ENCODE data around the gene OLIG2.
A peak's percentile ranks its signal among the peaks of the same experiment; 100 is the strongest.

Gene OLIG2

DNA sequence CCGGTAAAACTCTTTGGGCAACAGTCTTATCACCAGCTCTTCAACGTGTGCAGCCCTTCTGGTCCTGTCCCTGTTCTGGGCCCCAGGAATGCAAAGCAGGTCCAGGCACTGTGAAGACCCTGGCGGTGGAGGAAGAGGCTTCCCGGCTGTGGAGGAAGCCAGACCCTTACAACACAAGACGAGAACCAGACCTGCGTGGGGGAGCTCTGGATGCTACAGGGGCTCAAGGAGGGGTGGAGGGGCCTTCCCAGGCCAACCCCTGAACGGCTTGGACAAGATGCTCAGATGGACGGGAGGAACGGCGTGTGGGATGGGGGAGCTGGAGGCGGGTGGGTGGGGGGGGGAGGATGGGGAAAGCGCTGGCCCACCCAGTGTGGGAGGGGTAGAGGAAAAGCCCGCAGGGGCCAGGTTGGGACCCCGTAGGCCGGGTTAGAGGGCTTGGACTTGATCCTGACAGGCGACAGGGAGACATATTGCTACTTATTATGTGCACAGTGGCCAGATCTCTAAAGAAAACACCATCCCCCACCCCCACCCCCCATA, 5.1 kb upstream of the OLIG2 start:
- no peak for DNase-seq

DNA sequence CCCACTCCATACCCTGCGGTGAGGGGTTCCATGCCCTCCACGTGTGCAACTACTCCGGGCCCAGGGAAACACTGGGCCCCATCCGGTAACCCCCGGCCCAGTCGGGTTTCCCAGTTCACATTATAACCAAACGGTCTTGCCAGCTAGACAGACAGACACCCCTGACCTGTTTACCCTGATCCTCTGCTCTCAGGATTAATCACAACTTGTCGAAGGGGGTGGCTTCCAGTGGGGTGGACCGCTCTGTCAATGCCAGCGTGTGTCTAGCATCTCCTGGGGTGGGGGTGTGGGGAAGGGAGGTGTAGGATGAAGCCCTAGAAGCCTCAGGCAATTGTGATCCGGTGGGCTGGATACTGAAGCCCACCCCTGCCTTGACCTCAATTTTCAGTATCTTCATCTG, 4.6 kb upstream of the OLIG2 start:
- DNase-seq: no peak

DNA sequence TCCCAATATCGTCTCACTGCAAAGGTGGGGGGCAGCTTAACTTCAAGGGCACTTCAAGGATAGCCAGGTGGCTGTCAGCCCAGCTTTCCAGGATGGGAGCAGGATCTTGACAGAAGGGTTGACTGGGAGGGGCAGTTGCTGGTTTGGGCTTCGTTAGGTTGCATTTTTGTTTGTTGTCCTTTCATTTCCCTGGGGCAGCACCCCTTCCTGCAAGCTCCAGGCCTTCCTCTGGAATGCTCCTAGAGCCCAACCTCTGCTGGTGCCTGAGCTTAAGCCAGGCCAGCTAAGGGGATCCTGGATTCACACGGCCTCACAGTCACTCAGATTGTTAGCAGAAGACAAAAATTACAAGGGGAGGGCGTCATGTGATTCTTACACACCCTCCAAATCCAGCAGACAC, 4.1 kb upstream of the OLIG2 start:
- no peak for DNase-seq

DNA sequence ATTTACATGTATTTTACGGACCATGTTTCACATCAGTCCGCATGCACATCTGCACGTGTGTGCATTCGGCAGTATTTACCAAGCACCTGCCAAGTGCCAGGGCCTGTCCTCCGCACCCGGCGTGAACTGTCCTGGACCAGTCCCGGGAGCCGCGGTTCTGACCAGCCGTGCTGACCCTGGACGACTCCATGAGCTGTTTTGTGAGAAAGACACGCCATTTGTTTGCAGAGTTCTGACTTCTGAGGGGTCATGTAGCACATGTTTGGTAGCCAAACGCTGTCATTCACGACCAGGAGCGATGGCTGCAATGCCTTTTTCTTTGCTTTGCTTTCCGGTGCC, 3.3 kb upstream of the OLIG2 start:
- DNase-seq: no peak

DNA sequence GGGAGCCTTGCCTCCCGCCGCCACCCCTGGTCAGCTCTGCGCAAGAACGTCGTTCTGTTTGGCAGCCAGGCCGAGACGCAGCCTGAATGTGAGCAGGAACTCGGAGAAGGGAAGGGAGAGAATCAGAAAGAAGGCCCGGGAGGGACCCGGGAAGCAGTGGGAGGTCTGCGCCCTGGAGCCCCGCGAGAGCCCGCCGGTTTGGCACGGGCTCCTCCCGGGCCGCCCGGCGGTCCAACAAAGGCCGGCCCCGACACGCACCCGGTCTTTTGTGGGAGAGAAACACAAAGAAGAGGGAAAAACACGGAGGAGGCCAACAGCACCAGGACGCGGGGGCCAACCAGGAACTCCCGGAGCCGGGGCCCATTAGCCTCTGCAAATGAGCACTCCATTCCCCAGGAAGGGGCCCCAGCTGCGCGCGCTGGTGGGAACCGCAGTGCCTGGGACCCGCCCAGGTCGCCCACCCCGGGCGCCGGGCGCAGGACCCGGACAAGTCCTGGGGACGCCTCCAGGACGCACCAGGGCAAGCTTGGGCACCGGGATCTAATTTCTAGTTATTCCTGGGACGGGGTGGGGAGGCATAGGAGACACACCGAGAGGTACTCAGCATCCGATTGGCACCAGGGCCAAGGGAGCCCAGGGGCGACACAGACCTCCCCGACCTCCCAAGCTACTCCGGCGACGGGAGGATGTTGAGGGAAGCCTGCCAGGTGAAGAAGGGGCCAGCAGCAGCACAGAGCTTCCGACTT, 2.7 kb upstream of the OLIG2 start:
- no peak for DNase-seq

DNA sequence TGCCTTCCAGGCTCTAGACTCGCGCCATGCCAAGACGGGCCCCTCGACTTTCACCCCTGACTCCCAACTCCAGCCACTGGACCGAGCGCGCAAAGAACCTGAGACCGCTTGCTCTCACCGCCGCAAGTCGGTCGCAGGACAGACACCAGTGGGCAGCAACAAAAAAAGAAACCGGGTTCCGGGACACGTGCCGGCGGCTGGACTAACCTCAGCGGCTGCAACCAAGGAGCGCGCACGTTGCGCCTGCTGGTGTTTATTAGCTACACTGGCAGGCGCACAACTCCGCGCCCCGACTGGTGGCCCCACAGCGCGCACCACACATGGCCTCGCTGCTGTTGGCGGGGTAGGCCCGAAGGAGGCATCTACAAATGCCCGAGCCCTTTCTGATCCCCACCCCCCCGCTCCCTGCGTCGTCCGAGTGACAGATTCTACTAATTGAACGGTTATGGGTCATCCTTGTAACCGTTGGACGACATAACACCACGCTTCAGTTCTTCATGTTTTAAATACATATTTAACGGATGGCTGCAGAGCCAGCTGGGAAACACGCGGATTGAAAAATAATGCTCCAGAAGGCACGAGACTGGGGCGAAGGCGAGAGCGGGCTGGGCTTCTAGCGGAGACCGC, 2.0 kb upstream of the OLIG2 start:
- DNase-seq: no peak

DNA sequence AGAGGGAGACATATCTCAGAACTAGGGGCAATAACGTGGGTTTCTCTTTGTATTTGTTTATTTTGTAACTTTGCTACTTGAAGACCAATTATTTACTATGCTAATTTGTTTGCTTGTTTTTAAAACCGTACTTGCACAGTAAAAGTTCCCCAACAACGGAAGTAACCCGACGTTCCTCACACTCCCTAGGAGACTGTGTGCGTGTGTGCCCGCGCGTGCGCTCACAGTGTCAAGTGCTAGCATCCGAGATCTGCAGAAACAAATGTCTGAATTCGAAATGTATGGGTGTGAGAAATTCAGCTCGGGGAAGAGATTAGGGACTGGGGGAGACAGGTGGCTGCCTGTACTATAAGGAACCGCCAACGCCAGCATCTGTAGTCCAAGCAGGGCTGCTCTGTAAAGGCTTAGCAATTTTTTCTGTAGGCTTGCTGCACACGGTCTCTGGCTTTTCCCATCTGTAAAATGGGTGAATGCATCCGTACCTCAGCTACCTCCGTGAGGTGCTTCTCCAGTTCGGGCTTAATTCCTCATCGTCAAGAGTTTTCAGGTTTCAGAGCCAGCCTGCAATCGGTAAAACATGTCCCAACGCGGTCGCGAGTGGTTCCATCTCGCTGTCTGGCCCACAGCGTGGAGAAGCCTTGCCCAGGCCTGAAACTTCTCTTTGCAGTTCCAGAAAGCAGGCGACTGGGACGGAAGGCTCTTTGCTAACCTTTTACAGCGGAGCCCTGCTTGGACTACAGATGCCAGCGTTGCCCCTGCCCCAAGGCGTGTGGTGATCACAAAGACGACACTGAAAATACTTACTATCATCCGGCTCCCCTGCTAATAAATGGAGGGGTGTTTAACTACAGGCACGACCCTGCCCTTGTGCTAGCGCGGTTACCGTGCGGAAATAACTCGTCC, 1.3 kb upstream of the OLIG2 start:
- DNase-seq: no peak

DNA sequence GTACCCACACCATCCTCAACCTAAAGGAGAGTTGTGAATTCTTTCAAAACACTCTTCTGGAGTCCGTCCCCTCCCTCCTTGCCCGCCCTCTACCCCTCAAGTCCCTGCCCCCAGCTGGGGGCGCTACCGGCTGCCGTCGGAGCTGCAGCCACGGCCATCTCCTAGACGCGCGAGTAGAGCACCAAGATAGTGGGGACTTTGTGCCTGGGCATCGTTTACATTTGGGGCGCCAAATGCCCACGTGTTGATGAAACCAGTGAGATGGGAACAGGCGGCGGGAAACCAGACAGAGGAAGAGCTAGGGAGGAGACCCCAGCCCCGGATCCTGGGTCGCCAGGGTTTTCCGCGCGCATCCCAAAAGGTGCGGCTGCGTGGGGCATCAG, 638 bp upstream of the OLIG2 start:
- DNase-seq: no peak

DNA sequence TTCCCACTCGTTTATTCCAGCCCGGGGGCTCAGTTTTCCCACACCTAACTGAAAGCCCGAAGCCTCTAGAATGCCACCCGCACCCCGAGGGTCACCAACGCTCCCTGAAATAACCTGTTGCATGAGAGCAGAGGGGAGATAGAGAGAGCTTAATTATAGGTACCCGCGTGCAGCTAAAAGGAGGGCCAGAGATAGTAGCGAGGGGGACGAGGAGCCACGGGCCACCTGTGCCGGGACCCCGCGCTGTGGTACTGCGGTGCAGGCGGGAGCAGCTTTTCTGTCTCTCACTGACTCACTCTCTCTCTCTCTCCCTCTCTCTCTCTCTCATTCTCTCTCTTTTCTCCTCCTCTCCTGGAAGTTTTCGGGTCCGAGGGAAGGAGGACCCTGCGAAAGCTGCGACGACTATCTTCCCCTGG, 716 bp downstream of the OLIG2 start:
- DNase-seq: no peak

DNA sequence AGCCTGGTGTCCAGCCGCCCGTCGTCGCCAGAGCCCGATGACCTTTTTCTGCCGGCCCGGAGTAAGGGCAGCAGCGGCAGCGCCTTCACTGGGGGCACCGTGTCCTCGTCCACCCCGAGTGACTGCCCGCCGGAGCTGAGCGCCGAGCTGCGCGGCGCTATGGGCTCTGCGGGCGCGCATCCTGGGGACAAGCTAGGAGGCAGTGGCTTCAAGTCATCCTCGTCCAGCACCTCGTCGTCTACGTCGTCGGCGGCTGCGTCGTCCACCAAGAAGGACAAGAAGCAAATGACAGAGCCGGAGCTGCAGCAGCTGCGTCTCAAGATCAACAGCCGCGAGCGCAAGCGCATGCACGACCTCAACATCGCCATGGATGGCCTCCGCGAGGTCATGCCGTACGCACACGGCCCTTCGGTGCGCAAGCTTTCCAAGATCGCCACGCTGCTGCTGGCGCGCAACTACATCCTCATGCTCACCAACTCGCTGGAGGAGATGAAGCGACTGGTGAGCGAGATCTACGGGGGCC, 1.2 kb downstream of the OLIG2 start:
- no peak for DNase-seq

DNA sequence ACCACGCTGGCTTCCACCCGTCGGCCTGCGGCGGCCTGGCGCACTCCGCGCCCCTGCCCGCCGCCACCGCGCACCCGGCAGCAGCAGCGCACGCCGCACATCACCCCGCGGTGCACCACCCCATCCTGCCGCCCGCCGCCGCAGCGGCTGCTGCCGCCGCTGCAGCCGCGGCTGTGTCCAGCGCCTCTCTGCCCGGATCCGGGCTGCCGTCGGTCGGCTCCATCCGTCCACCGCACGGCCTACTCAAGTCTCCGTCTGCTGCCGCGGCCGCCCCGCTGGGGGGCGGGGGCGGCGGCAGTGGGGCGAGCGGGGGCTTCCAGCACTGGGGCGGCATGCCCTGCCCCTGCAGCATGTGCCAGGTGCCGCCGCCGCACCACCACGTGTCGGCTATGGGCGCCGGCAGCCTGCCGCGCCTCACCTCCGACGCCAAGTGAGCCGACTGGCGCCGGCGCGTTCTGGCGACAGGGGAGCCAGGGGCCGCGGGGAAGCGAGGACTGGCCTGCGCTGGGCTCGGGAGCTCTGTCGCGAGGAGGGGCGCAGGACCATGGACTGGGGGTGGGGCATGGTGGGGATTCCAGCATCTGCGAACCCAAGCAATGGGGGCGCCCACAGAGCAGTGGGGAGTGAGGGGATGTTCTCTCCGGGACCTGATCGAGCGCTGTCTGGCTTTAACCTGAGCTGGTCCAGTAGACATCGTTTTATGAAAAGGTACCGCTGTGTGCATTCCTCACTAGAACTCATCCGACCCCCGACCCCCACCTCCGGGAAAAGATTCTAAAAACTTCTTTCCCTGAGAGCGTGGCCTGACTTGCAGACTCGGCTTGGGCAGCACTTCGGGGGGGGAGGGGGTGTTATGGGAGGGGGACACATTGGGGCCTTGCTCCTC, 1.9 kb downstream of the OLIG2 start:
- no peak for DNase-seq

DNA sequence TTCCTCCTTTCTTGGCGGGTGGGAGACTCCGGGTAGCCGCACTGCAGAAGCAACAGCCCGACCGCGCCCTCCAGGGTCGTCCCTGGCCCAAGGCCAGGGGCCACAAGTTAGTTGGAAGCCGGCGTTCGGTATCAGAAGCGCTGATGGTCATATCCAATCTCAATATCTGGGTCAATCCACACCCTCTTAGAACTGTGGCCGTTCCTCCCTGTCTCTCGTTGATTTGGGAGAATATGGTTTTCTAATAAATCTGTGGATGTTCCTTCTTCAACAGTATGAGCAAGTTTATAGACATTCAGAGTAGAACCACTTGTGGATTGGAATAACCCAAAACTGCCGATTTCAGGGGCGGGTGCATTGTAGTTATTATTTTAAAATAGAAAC, 2.5 kb downstream of the OLIG2 start:
- DNase-seq: no peak

DNA sequence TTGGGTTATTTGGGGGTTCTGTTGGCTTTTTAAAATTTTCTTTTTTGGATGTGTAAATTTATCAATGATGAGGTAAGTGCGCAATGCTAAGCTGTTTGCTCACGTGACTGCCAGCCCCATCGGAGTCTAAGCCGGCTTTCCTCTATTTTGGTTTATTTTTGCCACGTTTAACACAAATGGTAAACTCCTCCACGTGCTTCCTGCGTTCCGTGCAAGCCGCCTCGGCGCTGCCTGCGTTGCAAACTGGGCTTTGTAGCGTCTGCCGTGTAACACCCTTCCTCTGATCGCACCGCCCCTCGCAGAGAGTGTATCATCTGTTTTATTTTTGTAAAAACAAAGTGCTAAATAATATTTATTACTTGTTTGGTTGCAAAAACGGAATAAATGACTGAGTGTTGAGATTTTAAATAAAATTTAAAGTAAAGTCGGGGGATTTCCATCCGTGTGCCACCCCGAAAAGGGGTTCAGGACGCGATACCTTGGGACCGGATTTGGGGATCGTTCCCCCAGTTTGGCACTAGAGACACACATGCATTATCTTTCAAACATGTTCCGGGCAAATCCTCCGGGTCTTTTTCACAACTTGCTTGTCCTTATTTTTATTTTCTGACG, 3.1 kb downstream of the OLIG2 start:
- DNase-seq: peak; percentile 22 to 32

DNA sequence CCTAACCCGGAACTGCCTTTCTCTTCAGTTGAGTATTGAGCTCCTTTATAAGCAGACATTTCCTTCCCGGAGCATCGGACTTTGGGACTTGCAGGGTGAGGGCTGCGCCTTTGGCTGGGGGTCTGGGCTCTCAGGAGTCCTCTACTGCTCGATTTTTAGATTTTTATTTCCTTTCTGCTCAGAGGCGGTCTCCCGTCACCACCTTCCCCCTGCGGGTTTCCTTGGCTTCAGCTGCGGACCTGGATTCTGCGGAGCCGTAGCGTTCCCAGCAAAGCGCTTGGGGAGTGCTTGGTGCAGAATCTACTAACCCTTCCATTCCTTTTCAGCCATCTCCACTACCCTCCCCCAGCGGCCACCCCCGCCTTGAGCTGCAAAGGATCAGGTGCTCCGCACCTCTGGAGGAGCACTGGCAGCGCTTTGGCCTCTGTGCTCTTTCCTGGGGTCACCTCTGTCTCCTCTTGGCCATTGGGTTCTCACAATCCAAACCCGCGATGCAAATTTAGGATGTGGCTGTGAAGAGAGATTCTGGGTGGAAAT, 3.7 kb downstream of the OLIG2 start:
- no peak for DNase-seq

DNA sequence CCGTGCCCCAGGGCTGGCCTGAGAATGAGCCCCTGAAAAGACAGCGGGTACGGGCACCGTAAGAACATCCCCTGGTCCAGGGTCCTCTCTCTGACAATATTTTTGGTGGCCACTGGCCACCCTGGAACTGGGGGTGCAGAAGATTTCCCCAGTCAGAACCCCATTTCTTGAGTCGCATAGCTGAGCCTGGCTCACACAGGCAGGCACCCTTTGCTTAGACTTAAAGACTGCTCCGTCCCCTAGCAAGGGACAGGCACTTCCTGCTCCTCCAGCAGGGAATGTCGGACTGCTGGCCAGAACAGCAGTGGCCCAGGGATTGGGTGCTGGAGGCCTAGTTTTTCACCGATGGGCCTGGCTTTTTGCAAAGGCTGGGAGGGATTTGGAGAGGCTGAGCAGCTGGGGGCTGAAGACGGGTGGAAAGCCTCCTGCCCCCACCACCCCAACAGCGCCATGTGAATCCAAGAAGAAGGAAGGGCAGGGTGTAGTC, 4.3 kb downstream of the OLIG2 start:
- no peak for DNase-seq

DNA sequence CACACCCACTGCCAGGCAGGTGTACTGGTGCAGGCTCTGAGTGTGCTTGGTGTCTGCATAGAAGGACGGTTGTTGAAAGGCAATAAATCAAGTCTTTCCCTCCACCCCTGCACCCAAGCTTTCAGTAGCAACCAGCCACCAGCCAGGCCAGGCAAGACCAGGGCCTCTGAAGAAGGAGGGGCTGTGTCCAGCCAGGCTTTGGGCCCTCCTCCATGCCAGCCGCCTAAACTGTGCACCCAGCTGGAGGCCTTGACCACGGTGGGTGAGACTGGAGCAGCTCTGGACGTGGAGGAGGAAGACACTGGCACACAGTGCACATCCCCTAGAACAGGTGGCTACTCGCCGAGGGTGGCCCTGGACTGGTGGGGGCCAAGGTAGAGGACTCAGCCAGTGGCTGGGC, 4.9 kb downstream of the OLIG2 start:
- no peak for DNase-seq

DNA sequence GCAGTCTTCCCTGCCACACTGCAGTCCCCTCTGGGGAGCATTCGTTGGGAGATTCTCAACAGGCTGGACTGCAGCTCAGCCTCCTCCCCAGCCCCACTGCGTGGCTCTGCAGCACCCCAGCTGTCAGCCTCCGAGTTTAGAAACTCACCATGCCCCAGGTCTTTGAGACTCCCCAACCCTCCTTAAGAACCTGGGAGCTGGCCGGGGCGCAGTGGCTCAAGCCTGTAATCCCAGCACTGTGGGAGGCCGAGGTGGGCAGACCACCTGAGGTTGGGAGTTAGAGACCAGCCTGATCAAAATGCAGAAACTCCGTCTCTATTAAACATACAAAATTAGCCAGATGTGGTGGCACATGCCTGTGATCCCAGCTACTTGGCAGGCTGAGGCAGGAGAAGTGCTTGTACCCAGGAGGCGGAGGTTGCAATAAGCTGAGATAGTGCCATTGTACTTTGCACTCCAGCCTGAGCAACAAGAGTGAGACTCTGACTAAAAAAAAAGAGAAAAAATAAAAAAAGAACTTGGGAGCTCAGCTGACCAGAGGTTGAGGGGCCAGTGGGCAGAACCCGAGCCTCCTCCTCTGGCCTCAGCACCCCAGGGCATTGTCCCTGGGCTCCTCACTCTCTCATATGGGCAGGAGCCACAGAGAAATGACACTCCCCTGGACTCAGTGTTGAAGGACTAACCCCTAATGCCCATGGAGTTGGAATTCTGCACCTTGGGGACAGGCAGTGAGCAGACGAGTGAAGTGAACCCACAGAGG, 5.6 kb downstream of the OLIG2 start:
- no peak for DNase-seq

DNA sequence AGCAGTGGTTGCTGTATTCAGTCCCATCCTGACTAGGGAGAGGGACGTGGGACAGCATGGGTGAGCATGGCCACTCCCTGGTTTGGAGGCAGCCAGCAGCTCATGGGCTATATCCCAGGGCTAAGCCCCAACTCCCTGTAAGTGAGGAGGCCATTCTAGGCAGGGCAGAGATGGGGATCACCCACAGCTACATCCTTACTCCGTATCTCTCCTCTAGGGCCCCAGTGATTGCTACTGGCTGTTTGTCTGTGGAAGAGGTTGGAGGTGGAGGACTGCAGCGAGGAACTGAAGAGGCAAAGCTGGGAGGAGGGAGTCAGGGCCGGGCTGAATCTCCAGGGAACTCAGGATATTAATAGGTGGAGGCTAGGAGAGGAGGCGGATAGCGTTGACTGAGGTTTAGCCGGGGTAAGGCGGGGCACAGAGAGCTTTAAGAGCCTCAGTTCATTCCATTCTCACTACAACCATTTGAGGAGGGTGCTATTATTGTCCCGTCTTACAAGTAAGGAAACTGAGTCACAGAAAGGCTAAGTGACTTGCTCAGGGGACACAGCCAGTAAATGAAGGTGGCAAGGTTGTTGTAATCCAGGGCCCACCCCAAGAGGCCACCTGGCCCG, 6.8 kb downstream of the OLIG2 start:
- no peak for DNase-seq

DNA sequence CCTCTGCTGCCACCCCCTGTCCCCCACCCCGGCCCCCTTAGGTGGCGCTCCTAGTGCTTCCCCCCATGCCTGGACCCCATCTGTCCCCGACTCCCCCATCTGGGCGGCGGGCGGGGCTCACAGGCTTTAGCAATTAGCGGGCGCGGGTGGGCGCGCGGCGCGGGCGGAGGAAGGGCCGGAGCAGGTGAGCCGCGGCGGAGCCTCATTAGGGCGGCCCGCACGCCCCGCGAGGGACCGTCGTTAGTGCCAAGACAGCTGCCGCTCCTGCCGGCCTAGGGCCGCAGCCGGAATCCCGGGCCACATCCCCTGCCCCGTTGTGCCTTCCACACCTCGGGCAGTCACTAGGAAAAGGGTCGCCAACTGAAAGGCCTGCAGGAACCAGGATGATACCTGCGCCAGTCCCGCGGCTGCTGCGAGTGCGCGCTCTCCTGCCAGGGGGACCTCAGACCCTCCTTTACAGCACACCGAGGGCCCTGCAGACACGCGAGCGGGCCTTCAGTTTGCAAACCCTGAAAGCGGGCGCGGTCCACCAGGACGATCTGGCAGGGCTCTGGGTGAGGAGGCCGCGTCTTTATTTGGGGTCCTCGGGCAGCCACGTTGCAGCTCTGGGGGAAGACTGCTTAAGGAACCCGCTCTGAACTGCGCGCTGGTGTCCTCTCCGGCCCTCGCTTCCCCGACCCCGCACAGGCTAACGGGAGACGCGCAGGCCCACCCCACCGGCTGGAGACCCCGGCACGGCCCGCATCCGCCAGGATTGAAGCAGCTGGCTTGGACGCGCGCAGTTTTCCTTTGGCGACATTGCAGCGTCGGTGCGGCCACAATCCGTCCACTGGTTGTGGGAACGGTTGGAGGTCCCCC, 7.6 kb downstream of the OLIG2 start:
- DNase-seq: no peak
